Right lobe of liver (tissue), 4 donors: ENCODE data around the gene KIRREL3.

Source experiments
- CTCF ChIP-seq, 4 donors: fragments of 200-600 bp in 3 of 4; fragments of 450-650 bp in 1 of 4; IDR thresholded peaks; one replicate each; pipeline versions ENCODE4 v1.5.1 to v1.8.0; 2016 to 2022; ENCODE audit warnings: antibody characterized with exemption in 4 of 4, mild to moderate bottlenecking in 2 of 4
- POLR2A ChIP-seq: fragments of 450-650 bp; IDR thresholded peaks from one replicate; pipeline ENCODE4 v1.6.1; 2017; ENCODE audit warnings: antibody characterized with exemption, mild to moderate bottlenecking
- donor health status: DM: no; HTN: no; CAD: no.
- donor health status: DM: no; HTN: no; CAD: no.
- donor health status: DM: no; HTN: yes; CAD: no.

- no peak for TF ChIP-seq CTCF (IDR thresholded peaks at IDR 0.05)
- TF ChIP-seq POLR2A = no peak
These were observed 253.3 kb downstream of the KIRREL3 start for GRCh38 chr11:126747315-126747714.
